WTC11 (cell line): Measurements from ENCODE around the gene PRXL2B.

ENCODE experiments used
- CBFB ChIP-seq: sonication (generic); formaldehyde crosslinking; IDR thresholded peaks from 2 replicates; pipeline ENCODE4 v1.8.1; 2022; ENCODE audit warnings: mild to moderate bottlenecking, low read depth, missing genetic modification reagents
- ELF4 ChIP-seq: sonication (generic); formaldehyde crosslinking; IDR thresholded peaks from 2 replicates; pipeline ENCODE4 v1.8.1; 2022; ENCODE audit warnings: low read depth, mild to moderate bottlenecking, moderate library complexity, missing genetic modification reagents
- ZNF263 ChIP-seq: sonication (generic); formaldehyde crosslinking; IDR thresholded peaks from 2 replicates; pipeline ENCODE4 v1.8.1; 2022; ENCODE audit warnings: low read depth, mild to moderate bottlenecking, moderate library complexity, missing genetic modification reagents
- TF ChIP-seq, protein P1 (sequence below): fragments of 200-600 bp; IDR thresholded peaks from 2 replicates; pipeline ENCODE4 v1.8.0; 2022; ENCODE audit warnings: antibody characterized with exemption
- TF ChIP-seq, protein P2 (sequence below): sonication (generic); formaldehyde crosslinking; conservative IDR thresholded peaks from 2 replicates; pipeline ENCODE4 v1.8.1; 2022; ENCODE audit warnings: mild to moderate bottlenecking, missing genetic modification reagents
- TF ChIP-seq, protein P3 (sequence below): sonication (generic); formaldehyde crosslinking; IDR thresholded peaks from 2 replicates; pipeline ENCODE4 v1.8.1; 2023; ENCODE audit warnings: mild to moderate bottlenecking, missing genetic modification reagents, moderate library complexity
- TF ChIP-seq, protein P4 (sequence below): sonication (generic); formaldehyde crosslinking; IDR thresholded peaks from 2 replicates; pipeline ENCODE4 v1.8.1; 2022; ENCODE audit warnings: mild to moderate bottlenecking, missing genetic modification reagents, moderate library complexity, borderline replicate concordance
- TF ChIP-seq, protein P5 (sequence below): sonication (generic); formaldehyde crosslinking; IDR thresholded peaks from 2 replicates; pipeline ENCODE4 v1.8.0; 2022; ENCODE audit warnings: mild to moderate bottlenecking, missing genetic modification reagents

DNA sequence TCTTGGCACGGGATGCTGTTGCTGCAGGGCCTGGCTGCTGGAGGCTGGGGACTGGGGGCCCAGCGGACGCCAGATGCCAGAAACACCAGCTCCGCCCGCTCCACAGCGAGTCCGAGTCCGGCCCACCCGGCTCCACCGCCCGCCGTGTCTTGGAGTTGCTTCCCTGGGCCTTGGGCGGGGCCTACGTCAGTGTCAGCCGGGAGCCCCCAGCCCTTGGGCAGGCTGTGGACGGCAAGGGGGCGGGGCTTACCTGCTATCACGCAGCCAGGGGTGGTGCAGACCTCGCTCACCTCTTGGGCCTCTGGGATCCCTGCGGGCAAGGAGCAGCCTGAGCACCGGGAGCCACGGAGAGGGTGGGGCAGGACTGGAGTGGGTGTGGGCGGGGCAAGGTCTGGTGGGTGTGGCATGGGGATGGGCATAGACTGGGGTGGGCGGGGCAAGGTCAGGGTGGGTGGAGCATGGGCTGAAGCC, 24.5 kb downstream of the PRXL2B start:
- TF ChIP-seq, protein P1, sequence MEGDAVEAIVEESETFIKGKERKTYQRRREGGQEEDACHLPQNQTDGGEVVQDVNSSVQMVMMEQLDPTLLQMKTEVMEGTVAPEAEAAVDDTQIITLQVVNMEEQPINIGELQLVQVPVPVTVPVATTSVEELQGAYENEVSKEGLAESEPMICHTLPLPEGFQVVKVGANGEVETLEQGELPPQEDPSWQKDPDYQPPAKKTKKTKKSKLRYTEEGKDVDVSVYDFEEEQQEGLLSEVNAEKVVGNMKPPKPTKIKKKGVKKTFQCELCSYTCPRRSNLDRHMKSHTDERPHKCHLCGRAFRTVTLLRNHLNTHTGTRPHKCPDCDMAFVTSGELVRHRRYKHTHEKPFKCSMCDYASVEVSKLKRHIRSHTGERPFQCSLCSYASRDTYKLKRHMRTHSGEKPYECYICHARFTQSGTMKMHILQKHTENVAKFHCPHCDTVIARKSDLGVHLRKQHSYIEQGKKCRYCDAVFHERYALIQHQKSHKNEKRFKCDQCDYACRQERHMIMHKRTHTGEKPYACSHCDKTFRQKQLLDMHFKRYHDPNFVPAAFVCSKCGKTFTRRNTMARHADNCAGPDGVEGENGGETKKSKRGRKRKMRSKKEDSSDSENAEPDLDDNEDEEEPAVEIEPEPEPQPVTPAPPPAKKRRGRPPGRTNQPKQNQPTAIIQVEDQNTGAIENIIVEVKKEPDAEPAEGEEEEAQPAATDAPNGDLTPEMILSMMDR, result no peak
- TF ChIP-seq, protein P2, sequence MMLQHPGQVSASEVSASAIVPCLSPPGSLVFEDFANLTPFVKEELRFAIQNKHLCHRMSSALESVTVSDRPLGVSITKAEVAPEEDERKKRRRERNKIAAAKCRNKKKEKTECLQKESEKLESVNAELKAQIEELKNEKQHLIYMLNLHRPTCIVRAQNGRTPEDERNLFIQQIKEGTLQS (CRISPR knock-in tag), result no peak
- TF ChIP-seq, protein P3, sequence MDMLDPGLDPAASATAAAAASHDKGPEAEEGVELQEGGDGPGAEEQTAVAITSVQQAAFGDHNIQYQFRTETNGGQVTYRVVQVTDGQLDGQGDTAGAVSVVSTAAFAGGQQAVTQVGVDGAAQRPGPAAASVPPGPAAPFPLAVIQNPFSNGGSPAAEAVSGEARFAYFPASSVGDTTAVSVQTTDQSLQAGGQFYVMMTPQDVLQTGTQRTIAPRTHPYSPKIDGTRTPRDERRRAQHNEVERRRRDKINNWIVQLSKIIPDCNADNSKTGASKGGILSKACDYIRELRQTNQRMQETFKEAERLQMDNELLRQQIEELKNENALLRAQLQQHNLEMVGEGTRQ (CRISPR knock-in tag), result no peak
- TF ChIP-seq, protein P4, sequence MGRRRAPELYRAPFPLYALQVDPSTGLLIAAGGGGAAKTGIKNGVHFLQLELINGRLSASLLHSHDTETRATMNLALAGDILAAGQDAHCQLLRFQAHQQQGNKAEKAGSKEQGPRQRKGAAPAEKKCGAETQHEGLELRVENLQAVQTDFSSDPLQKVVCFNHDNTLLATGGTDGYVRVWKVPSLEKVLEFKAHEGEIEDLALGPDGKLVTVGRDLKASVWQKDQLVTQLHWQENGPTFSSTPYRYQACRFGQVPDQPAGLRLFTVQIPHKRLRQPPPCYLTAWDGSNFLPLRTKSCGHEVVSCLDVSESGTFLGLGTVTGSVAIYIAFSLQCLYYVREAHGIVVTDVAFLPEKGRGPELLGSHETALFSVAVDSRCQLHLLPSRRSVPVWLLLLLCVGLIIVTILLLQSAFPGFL, result no peak
- TF ChIP-seq ZNF263 (CRISPR knock-in tag) (no peak), CBFB (no peak), ELF4 (no peak)
- TF ChIP-seq, protein P5, sequence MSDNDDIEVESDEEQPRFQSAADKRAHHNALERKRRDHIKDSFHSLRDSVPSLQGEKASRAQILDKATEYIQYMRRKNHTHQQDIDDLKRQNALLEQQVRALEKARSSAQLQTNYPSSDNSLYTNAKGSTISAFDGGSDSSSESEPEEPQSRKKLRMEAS, result no peak
